HG02938 (cell line): ENCODE measurements around the gene NR3C2.
"Not testable (repeated sequence)": the region's sequence is repeated elsewhere in the genome, so short reads cannot be mapped to it uniquely, and the experiment has no call there.

ENCODE experiments used
- ATAC-seq: cut with Tn5 transposase; IDR thresholded peaks from one replicate; pipeline ENCODE4 v1.9.1; 2021; ENCODE audit warnings: mild to moderate bottlenecking, moderate library complexity; ENCODE audit not compliant: unreplicated experiment

Gene NR3C2

DNA sequence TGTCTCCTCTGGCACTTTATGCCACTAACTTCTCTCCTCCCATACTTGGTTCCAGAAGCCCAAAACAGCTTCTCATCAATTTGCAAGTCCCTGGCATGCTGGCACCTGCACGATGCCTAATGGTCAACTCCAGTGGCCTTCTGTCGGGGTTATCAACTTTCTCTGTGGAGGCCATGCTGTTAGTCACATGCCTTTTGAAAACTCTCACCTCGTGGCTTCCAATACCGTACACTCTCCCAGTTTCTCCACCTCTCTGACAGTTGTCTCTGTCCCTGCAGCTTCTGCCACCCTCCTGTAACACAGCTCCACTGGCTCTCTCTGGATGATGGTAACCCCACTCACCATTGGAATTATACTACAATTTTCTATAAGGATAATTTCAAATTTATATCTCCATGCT lies 324.0 kb downstream of the NR3C2 start:
- no peak for ATAC-seq

DNA sequence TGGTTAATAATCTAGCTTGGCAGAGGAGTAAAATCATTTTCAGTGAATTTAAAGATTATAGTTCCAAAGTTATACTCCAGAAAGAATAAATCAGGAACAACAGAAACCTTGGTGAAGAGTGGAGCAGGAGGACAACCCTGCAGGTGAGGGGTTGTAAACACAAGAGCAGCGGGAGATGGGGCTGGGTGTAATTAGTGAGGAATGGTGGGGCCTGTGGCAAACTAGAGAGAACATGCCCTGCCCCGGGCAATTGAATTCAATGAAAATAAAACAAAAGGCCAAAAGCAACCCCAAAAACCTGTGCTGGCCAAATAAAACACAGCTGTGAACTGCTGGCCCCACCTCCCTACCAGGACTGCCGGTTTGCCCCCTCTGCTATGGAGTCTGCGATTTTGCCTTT lies 325.2 kb downstream of the NR3C2 start:
- no peak for ATAC-seq

DNA sequence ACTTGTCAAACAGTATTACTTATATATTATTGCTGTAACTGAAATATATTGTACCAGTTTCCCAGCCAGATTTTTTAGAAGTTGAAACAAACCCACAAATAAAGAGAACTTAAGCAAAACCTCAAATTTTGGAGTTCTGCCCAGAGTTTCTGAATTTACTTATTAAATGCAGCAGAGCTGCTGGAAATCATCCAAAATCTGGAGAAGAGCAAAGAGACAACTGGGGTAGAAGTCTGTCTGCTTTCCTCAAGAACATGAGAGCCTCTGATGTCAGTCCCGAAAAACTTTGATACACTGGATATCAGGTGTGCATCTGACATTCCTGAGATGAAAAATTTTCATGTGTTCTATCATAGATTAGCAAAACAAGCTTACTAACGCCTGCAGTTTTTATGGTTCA lies 325.9 kb downstream of the NR3C2 start:
- no peak for ATAC-seq

DNA sequence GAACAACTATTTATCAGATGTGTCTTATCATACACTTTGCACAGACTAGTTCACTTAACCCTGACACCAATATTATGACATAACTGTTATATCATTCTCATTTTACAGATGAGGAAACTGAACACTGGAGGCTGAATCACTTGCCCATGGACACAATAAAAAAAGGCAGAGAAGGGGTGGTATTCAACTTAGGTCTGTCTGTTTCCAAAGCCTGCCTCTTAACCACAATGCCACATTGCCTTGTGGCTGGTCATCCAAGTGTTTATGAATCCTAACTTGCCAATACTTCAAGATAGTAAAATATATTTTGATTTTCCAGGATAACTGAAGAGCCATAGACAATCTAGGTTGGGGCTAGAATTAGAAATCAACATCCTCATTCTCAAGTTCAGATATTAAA lies 327.8 kb downstream of the NR3C2 start:
- ATAC-seq, result no peak

DNA sequence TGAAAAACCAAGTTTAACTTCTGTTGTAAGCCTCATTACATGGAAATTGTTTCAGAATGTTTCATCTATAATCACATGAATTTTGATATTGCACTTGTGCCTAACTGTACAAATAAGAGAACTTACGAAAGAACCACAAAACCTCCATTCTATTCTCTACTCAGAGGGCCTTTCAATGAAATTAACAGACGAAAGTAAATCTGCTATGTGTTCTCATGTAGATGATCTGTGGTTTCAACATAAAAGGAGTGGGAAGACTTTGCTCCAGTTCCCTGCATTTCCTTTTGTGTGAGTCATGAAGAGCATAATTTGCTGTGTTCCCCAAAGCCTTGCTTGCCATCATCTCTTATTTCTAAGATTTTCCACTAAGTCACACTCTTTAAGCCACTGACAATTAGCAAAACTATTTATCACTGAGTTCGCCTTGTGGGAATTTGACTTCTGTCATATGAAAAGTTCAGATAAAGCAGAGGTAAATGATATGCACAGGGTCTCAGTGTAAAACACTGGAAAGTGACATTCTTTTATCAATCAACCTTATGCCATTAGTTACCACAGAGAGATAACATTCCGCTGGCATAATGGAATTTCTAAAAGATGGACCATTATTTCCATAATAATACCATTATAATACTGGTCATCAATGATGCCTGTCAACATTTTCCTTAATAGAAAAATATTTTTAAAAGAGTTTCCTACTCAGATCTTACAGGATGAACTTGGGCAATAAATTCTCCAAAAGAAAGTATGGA lies 329.8 kb downstream of the NR3C2 start:
- ATAC-seq, result no peak

DNA sequence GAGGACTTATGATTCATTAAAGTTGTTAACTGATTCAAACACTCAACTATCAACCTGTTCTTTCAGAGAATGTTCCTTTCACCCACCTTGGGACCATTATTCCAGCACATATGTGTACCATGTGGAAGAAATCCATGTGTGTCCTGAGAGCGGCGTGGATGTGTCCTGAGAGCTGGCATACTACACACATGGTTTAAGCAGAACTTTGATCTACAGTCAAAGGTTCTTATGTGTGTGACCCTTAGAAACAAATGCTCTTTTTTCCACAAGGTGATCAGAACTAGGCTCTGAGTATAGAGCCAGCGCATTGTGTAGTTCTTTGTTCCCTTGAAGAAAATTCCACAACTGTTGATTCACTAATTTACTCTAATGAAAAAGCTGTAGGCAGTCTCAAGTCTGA lies 332.0 kb downstream of the NR3C2 start:
- no peak for ATAC-seq

DNA sequence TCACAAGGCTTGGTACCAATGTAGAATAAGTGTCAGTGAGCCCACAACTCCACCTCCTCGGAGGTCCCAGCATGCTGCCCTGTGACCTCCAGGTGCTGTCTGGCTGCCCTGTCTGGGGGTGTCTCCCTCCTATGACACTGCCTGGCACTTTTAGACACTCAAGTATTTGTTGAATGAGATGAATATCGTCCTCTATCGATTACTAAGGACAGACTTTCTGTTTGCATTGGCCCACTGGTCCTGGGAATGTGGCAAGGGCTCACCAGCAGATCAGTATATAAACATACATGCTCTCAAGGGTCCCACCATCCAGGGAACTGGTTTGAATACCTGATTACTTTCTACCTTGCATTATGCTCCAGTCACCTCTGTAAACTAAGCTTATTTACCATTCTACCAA lies 333.0 kb downstream of the NR3C2 start:
- ATAC-seq, result no peak

DNA sequence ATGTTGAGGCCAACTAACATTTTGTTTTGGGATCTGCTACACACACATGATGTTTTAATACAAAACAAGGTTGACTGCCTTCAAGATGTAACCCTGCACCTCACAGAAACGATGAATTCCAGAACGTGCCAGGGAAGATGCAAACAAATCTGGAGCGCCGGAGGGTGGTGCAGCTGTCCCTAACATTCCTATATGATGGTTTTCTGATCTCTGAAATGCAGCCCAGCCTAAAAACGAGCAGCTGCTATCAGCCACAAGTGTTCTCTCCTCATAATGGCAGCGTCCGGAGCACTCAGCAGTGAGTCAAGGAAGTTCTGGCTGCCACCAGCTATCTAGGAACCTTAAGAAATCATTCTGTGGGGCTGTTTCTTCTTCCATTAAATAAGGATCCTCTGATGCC lies 333.4 kb downstream of the NR3C2 start:
- no peak for ATAC-seq

DNA sequence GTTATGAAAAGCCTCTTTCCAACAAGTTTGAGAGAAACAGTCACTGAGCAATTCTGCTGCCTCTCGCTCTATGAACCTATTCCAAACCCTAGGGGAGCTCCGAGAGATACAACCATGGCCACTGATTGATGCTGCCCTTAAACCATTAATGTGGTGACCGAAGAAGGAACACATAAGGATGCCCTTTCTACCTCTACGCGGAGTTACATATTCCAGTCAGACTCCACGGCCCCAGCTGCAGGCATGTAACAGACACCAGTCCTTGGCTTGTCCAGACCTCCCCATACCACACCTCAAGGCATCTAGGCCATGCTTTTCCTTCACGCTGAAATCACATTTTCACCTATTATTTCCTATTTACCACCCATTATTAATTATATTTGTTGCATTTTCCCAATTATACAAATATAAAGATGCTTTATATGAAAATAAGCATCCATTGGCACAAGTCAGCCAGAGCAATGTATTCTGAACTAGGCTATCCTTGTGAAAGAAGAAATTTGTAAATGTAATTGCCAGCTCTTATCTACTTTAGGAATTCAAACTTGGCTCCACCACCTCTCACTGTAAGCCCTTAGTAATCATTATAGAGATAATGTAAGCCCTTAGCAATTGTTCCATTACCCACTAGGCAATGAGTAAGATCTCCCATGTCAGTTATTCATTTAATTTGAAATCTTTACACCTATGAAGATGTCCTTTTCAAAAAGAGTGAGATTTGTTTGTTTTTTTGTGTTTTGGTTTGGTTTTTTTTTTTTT lies 338.4 kb downstream of the NR3C2 start:
- ATAC-seq, result no peak

DNA sequence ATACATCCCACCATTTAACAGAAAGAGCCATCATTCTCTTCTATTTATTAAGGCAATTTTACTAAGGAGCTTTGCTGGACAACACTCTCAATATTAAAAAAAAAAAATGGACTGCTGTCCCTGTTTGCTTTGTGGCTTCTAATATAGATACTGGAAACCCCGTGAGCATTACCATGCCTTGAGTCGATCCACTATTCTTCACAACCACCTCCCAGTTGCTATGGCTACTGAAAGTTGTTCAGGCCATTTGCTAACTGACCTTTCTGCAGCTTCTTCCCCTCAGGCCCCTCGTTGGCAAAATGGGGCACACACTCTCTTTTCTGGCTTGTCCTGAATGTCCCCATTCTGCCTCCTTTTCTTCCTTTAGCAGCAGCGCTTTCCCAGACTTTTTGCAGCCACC lies 340.4 kb downstream of the NR3C2 start:
- ATAC-seq, result no peak

DNA sequence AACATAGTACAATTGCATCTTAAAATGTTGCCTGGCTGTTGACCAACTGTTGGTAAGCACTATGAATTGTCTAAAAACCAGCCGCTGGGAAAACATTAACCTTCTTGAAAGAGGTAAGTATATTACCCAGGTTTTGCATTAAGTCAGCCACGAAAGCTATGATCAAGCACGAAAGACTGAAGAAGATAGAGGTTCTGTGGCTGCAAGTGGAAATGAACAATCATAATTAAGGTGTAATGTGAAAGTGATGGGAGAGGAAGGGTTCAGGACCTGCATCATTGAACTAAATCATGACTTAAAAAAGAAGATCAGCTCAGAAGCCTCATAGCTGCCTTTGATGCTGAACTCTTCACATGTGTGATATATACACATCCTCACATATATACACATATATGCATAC lies 341.0 kb downstream of the NR3C2 start:
- no peak for ATAC-seq

DNA sequence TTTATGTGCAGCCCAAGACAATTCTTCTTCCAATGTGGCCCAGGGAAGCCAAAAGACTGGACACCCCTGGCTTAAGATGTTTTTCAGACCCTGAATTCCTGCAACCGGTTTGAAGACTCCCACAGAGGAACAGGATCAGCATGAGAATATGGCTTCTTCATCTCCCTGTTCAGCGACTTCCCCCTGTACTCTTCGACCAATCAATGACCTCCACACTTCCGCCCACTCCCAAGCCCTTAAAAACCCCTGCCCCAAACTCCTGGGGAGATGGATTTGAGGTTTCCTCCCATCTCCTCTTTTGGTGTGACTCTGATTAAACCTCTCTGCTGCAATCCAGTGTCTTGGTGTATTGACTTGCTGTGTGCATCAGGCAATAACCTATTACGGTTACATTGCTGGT lies 344.4 kb downstream of the NR3C2 start:
- no peak for ATAC-seq

DNA sequence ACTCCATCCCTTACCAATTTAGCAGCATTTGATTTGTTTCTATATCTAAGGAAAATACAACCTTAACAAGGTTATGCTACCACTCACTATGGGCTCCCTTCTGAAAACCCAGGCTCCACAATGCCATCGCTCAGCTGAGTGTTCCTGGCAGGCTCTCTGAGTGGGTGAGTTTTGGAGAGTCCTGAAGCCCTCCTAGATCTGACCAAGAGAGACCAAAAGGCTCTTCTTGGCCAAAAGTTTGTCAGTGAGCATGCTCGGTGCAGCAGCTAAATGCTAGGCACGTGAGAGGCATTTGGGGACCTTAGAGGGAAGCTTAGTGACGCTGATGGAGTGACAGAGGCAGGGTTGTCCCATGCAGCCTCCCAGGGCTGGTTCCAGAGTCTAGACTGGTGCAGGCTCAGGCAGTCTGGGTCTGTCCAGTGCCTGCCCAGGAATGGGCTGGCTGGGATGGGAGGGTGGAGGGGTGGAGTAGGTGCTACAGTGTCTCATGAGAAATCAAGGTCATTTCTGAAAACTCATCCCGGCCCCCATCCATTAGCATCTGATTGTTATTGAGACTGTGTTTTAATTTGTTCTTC lies 346.8 kb downstream of the NR3C2 start:
- ATAC-seq, result no peak

DNA sequence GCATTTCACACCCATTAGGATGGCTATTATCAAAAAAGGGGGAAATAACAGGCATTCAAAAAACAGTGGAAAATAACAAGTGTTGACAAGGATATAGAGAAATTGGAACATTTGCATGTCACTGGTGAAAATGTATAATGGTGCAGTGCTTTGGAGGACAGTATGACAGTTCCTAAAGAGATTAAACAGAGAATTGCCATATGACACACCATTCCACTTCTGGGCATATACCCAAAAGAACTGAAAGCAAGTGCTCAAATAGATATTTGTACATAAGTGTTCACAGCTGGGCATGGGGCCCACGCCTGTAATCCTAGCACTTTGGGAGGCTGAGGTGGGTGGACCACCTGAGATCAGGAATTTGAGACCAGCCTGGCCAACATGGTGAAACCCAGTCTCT lies 348.1 kb downstream of the NR3C2 start:
- no peak for ATAC-seq

DNA sequence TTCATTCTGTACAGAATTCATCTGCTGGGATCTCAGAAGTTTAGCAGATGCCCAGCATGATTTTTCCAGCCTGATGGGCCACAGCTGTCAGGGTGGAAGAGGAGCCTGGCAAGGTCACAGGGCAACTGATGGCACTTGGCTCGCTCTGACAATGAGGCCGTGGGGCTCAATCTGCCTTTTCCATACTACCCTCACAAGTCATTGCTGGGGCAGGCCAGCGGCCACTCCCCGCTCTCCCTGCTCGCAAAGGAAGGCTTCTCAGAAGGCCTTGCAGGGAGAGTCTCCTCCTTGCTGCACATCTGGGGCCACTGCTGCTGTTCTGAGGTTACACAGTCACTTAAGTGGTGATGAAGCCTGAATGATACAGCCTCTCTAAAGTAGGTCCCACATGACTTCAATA lies 349.1 kb downstream of the NR3C2 start:
- ATAC-seq, result no peak

DNA sequence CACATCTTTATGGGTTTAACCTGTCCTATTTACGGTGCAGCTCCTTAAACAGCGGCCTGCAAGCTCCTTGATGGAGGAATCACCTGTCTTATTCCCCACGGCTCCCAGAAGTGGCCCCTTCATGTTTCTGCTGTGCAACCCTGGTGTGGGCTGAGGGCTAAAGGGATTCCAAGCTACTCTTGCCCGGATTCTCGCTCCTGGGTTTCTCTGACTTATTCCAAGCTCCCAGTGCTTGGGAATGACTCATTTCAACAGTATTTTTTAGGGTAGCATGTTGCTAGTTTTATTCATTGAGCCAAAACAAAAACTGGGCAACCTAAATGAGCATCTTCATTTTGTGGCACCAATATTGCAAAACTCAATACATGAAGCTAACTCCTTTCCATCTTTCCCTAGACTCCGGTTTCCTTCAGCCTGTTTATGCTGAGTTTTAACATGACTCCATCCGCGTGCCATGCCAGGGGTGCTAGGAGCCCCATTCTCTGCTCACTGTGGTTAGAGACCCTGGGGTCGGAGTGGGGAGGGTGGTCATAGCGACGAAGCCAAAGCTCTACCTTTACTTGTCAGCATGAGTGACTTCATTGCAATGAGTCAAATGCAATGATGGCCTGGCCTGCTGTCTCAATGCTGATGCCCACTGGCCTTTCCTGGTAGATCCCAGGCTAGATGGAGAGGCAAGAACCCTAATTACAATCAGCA lies 349.7 kb downstream of the NR3C2 start:
- ATAC-seq, result no peak

DNA sequence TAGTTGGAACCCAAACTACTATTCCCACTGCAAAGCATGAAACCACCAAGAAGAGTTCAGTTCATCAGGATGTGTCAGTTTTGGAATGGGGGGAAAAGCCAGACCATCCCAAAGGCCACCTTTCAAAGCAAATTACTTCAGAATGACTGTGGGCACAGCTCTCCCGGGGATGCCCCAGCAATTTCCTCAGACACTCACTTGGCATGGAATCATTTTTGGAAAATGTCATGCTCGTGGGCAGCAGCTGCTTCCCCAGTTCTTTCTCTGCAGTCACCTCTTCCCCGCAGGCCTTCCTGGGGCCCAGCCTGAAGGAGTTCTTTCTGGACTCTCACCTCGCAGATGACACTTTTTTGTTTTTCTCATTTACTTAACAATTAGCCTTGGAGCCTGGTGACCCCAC lies 350.3 kb downstream of the NR3C2 start:
- no peak for ATAC-seq

DNA sequence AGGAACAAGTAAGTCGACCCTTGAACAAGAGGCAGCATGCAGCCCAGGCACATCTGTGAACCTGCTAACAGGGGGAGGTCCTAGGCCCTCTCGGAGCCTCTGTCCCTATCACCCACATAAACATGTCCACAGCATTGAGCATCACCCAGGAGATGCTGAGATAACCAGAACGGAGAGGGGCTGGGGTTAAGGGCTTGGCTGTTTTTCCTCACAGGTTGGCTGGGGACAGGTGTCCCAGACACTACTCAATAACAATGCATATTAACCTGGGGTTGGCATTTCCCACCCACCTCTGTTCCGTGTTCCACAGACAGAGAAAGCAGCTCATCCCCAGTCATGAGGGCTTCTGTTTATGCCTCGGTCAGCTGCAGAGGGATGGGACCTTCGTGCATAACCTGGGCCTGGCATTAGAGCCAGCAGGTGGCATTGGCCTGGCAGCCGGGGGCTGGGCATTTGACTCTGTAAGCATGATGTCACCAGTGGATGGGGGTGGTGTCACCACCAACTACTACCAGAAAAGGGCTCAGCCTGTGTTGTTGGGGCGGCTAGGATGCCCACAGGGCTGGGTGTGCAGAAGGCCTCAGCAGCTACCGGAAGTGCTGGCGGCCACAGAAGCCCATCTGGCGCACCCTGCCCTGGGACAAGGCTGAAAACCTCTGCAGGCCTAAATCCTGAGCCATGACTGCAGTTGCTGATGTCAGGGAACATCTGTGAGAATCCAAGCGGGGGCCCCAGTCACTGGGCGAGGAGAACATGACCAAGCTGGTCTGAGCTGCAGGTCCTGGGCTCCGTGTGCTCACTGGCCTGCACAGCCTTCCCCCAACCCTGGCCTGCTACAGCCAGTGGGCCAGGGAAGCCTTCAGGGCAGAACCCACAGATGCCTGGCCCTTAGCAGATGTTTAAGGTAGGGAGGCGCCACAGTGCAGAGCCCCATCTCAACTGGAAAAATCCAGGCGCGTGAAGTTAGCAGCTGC lies 351.4 kb downstream of the NR3C2 start:
- ATAC-seq, result no peak

DNA sequence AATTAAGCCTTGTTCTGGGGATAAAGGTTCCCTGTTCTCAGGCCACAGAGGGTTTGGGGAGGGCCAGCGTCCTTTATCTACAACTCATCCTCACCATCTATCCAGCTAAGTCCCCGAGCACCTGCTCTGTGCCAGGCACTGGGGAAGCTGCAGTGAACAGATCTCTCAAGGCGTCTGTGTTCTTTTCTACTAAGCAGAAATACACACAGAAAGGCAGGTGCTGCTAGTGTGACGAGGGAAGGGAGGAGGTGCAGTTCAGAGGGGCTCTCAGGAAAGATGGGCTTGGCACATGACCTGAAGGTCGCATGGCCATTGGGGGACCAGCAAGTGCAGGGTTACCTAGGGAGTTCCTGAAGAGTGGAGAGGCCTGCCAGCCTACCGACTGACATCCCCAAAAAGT lies 352.2 kb downstream of the NR3C2 start:
- ATAC-seq, result no peak

DNA sequence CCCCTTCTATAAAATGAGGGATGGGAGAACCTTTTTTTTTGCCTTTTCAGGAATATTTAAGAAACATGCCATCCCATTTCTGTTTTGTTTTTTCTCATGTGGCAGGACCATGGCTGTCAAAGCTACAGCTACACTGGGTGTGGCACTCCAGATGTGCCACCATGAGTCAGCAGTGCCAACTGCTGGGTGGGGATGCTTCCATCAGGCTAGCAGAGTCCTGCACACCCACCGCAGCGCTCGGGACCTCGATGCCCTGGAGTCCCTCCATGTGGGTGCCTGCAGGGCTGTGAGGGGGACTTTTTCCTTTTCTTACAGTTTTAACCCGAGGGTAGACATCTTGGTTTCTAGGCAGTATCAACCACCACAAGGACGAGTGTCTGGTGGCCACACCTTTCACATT lies 352.6 kb downstream of the NR3C2 start:
- ATAC-seq, result no peak

DNA sequence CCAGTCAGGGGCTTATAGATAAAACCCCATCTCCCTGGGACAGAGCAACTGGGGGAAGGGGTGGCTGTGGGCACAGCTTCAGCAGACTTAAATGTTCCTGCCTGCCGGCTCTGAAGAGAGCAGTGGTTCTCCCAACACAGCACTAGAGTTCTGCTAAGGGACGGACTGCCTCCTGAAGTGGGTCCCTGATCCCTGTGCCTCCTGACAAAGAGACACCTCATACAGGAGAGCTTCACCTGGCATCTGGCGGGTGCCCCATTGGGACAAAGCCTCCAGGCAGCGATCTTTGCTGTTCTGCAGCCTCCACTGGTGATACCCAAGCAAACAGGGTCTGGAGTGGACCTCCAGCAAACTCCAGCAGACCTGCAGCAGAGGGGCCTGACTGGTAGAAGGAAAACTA lies 359.1 kb downstream of the NR3C2 start:
- ATAC-seq, result not testable (repeated sequence)
